Raji (cell line): Measurements from ENCODE around the gene KISS1.

Source experiments
- POLR2A ChIP-seq: IDR thresholded peaks from 2 replicates; pipeline ENCODE4 v1.6.1; 2011; ENCODE audit warnings: low read depth, low read length, control low read depth; ENCODE audit not compliant: insufficient read depth

Gene KISS1

DNA sequence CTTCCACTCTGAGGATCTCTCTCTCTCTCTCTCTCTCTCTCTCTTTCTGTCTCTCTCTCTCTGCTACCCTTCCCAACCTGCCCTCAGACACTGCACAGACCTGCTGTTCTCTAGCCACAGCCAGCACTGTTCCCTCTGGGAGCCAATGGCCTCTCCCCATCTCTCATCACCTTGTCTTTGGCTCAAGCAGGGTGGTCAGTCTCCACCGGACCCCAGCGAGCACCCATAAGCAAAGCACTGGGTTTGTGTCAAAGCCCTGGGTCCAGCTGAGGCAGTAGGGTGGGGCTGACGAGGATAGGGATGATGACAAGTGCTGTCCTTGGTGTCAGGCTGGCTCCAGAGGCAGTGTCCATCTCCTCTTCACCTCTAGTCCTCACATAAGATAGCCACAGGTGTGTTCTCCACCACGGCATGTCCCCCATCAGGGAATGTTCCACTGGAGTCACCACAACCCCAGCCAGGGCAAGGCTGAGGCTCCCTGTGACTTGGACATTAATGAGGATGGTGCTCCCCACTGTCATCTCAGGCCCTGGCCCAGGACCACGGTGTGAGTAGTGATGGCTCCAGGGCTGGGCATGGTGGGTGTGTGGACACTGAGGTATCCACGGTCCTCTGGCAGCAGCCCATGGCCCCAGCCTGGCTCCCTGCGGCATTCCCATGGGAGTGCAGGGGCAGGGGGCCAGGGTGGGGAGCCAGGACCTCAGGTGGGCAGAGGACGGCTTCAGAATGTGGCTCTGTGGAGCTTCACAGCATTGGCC is 25.9 kb upstream of the KISS1 start:
- no peak for TF ChIP-seq POLR2A

DNA sequence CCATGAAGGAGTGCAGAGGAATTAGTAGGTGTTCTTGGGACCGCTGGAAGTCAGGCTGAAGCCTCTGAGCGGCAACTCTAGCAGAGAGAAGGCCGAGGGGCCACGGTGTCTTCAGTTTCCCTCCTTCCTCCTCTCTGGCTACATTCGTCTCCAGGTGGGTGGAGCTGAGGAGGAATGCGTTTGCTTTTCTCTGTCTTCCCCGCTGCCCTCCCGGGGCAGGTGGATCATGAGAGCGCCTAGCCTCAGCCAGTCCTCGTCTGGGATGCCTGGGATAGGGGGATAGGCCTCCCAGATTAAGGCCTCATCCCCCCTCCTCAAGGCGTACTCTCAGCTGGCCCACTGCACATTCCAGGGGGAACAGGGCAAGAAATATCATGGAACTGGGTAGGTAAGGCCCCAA is 25.0 kb upstream of the KISS1 start:
- TF ChIP-seq POLR2A, result no peak

DNA sequence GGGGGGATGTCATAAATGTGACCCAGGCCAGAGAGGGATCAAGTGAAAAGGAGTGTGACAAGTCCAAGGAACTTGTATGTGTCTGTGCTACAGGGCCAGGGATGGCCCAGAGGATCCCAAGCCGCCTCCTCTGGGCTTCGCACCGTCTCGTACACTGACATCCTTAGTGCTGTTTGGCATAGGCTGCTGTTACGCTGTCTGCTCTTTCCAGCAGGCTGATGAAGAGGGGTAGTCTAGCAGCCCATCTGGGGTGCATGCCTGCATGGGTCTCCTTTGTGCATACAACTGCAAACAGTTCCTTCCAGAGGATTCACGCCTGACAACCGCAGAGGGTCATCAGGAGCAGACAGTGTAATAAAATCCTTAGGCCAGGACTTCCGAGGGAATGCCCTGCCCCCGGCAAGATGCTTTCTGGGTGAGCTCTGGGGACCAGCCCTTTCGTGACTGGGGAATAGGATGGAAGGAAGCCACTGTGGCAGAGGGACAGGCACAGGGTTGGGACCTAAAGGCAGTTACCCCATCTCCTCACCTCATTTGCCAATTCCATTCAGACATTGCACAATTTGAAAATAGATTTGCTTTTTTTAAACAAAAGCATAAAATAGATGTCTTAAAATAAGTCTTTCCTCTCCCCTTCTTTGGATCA is 23.8 kb upstream of the KISS1 start:
- no peak for TF ChIP-seq POLR2A

DNA sequence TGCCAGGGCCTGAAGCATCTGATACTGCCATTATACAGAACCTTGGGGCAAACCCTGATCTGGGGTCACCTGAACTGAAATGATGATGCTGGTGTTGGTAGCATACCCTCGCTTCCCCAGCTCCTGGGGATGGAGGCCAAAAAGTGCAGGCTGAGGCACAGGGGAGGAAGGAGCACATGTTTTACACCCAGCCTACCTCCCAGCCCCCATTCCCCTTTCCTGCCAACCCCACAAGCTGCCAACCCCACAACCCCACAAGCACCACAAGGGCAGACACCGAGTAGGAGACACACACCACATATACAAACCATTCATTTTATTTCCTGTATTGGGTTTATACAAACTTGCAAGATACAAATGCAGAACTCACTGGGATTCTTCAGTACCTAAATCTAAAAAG is 22.3 kb upstream of the KISS1 start:
- no peak for TF ChIP-seq POLR2A

DNA sequence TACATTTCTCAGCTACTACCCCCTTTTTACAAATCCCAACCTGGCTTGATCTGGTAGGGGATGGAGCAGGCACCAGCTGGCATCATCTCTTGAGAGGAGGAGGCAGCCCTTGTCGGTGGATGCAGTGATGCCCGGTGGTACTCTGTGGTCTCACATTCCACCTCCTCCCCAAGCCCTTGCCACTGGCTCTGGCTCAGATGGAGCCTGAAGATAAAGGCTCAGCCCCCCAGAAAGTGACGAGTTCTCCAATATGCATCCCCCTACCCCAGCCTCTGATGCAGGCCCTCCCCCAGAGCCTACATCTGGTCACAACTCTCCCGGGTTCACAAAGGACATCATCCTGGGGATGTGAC is 21.3 kb upstream of the KISS1 start:
- TF ChIP-seq POLR2A, result no peak

DNA sequence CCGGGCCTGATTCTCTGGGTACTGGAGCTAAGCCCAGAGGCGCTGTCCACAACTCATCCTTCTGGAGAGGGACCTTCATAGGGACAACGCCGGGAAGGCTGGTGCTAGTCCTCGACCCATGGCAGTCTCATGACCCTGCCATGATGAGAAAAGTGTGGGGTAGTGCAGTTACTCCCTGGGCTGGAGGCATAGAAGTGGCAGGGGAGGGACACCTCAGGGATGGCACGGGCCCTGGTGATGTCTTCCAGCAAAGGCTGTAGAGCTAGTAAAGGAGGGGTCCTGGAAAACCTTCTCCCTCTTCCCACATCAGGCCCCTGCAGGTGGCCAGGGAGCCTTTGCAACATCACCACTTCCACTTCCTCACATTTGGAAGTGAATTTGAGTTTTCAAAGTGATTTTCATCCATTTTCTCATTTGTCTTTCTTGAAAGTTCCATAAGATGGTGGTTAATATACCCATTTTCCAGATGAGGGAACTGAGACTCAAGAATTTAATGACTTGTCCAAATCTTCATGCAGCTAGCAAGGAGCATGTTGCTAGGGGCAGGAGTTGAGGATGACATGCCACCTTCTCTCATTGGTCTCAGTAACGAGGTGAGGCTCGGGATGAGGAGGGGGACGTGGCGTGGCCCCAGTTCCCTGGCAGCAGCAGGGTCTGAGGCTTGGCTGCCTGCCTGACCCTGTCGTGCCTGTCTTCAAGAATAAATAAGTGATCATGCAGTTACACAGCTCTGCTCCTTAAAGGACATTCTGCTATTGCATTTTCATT is 20.8 kb upstream of the KISS1 start:
- no peak for TF ChIP-seq POLR2A

DNA sequence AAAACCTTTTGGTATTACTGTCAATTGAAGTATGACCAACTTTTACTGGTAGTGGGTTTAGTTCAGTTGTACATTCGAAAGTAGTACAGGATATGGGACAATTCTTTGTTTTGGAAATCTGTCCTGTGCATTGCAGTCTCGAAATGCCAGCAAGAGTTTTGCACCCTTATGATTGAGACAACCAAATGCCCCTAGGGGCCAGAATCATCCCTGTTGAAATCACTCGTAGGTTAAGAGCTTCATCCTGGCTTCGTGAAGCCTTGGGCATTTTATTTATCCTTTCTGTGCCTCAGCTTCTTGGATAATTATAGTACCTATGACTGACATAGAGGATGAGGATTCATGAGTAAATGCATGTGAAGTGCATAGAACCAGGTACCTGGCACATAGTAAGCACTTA is 19.9 kb upstream of the KISS1 start:
- no peak for TF ChIP-seq POLR2A

DNA sequence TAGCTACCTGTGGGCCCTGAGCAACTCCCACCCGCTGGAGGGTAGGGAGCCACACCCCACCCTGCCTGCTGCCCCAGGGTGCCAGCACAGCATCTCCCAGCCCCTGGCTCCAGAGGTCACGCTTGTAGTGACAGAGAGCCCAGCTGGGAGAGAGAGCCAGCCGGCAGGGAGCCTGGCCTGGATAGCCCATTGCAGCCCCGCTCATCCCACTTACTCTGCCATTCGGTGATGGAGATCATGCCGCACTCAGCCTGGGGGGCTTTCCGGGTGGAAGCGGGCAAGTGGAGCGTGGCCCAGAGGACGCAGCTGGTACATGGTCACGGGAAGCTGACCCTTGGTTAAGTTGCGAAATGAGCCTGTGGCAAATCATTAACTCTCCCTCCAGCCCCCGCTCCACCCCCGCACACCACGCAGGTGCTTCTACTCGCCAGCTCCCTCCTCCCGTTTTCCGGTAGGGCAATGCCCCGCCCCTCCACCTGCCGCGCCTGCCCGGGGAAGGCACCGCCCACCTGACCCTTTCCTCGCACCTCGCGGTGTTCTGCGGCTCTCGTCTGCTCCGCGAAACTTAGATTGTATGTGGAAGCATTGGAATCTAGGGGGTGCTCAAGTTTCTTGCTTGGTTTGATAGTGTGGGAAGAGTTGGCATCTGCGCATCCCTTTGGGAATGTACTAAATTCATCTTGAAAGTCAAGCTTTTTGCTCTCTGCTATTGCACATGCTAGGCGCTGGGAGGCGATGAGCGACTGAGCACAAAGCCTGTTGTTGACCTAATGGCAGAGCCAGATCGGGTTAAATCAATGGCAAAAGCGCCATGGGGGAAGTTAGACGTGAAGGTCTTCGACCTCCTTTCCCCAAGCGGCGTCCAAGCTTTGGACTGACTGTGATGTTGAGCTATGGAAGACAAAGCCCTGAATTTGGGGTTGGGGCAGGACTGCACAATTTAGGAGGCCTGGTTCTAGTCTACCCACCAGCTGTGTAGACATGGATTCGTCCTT is 17.7 kb upstream of the KISS1 start, which contains the start of gene GOLT1A:
Gene GOLT1A (minus strand): TSS at position 321 of the 995 bp plus-strand sequence. CDS start 82 bp downstream, at position 239.
- TF ChIP-seq POLR2A, result no peak

DNA sequence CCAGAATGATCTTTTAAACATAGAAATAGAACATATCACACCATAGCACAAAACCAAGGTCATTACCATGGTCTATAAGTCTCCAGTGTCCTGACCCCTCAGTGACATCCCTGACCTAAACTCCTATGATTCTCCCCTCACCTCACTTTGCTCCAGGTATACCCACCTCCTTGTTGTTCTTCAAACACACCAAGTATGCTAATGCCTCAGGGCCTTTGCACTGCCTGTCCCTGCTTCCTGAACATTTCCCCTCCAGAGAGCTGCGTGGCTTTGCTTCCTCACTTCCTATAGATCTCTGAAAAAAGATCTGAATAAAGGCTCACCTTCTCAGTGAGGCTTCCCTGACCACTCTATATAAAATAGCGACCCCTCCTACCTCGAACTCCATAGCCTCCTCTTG is 16.4 kb upstream of the KISS1 start:
- TF ChIP-seq POLR2A, result no peak

DNA sequence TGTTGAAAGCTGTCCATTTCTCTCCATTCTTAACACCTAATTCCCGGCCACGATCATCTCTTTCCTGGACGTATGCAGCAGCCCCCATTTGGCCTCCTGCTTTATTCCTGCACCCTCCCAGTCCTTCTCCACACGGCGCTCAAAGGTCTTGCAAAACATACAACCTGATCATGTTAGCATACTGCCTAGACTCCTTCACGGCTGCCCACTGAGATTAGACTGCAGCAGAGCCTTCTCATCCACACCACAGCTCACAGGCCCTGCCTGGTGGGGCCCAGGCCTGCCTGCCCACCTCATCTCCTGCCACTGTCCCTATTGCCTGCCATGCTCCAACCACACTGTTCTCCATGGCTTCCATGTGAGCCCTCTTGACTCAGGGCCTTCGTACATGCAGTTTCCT is 14.8 kb upstream of the KISS1 start:
- TF ChIP-seq POLR2A, result no peak

DNA sequence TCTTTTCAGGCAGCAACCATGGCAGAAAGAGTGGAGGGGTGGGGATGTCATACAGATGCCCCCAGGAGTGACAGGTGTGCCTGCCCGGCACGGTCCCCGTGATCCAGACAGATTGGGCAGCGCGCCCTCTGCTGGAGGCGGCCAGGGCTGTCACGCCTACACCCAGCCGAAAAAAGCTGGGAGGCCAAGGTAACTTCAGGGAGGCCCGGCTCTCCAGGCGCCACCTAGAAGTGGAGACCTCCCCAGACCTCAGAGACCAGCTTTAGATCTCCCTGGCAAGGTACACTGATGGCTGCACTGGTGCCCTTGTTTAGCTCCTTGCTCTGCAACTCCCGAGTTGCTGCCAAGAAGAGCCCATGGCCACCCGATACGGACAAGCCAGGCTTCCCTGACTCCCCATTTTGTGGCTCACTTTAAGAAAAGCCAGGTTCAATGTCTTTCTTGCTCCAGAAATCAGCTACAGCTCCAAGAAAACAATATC is 10.9 kb upstream of the KISS1 start:
- no peak for TF ChIP-seq POLR2A

DNA sequence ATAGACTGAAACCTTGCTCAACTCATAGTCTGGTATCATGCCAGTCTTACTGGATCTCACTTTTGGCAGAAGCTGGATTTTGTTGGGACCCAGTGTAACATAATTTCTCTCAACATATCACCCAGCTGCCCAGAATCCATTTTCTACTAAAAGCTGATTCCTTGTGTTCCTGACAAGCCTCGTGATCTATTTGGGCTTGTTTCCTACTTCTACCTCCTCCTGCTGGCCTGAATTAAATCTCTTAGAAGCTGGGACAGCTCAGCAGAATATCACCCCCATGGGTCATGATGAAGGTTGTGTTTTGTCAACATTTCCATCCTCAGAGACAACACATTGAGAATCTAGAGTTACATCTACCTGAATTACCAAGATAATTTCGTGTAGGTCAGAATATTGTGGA is 9.8 kb upstream of the KISS1 start:
- no peak for TF ChIP-seq POLR2A

DNA sequence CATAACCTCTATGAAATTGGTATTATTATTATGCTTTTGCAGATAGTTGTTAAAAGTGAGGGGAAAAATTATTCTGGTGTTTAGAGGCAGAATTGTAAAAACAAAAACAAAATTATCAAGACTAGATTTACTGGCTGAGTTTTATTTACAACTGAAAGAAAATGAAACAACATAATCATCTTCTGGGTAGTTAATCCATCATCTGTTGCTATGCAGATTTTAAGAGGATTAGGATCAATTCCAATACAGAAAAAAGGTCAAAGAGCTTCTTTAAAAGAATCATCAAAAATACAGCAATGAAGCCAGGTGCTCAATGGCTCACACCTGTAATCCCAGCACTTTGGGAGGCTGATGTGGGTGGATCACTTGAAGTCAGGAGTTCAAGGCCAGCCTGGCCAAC is 9.2 kb upstream of the KISS1 start:
- no peak for TF ChIP-seq POLR2A

DNA sequence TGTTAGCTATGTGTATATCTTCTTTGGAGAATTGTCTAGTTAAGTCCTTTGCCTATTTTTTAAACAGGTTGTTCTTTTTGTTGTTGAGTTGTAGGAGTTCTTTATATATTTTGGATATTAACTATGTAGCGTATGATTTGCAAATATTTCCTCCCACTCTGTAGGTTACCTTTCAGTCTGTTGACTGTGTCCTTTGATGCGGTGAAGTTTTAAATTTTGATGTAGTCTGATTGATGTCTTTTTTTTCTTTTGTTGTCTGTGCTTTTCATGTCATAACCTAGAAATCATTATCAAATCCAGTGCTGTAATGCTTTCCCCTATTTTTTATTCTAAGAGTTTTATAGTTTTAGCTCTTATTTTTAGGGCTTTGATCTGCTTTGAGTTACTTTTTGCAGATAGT is 8.7 kb upstream of the KISS1 start:
- TF ChIP-seq POLR2A, result no peak
